GM23338 (cell line): Measurements from ENCODE around the gene AEN. TPM values are rescaled to one million over a fixed set of nuclear protein-coding genes. Genes with fewer than 3 reads are reported as not detected.

Source experiments
- ATAC-seq: fragments of 200-7000 bp; cut with Tn5 transposase; 3 replicates; pipeline ENCODE4 v1.9.1; 2020
- DNase-seq: peaks from one replicate; pipeline ENCODE4 v3.0.0-alpha.2; 2015; ENCODE audit warnings: low spot score
- H2AFZ ChIP-seq: fragments of 200-600 bp; sonication (generic); 2 replicates; pipeline ENCODE4 v1.8.0; 2016; ENCODE audit warnings: antibody characterized with exemption, mild to moderate bottlenecking, moderate library complexity
- H3F3A ChIP-seq: fragments of 200-600 bp; sonication (generic); replicated peaks from 2 replicates; pipeline ENCODE4 v1.8.0; 2017; ENCODE audit warnings: antibody characterized with exemption, mixed run types, low read depth
- H3K27ac ChIP-seq: fragments of 200-600 bp; sonication (generic); 2 replicates; pipeline ENCODE4 v1.6.1; 2016; ENCODE audit warnings: low read depth
- H3K27me3 ChIP-seq: fragments of 200-600 bp; sonication (generic); 2 replicates; pipeline ENCODE4 v1.8.0; 2016; ENCODE audit warnings: mild to moderate bottlenecking, mixed run types, moderate library complexity; ENCODE audit not compliant: insufficient read depth
- H3K36me3 ChIP-seq: fragments of 200-600 bp; sonication (generic); 2 replicates; pipeline ENCODE4 v1.8.0; 2016; ENCODE audit warnings: mild to moderate bottlenecking; ENCODE audit not compliant: insufficient read depth
- H3K4me1 ChIP-seq: fragments of 200-600 bp; sonication (generic); 2 replicates; pipeline ENCODE4 v1.8.0; 2016; ENCODE audit warnings: mild to moderate bottlenecking, moderate library complexity; ENCODE audit not compliant: insufficient read depth
- H3K4me2 ChIP-seq: fragments of 200-600 bp; sonication (generic); 2 replicates; pipeline ENCODE4 v1.7.1; 2017; ENCODE audit warnings: mixed run types
- H3K4me3 ChIP-seq: fragments of 200-600 bp; sonication (generic); 2 replicates; pipeline ENCODE4 v1.6.1; 2016; ENCODE audit warnings: mixed run types
- H3K79me2 ChIP-seq: fragments of 200-600 bp; sonication (generic); replicated peaks from 2 replicates; pipeline ENCODE4 v1.8.0; 2017; ENCODE audit warnings: mild to moderate bottlenecking; ENCODE audit not compliant: insufficient read depth
- H3K9me2 ChIP-seq: fragments of 200-600 bp; sonication (generic); 2 replicates; pipeline ENCODE4 v1.8.0; 2017; ENCODE audit not compliant: insufficient read depth
- H4K20me1 ChIP-seq: fragments of 200-600 bp; sonication (generic); replicated peaks from 2 replicates; pipeline ENCODE4 v1.8.0; 2017; ENCODE audit warnings: mild to moderate bottlenecking; ENCODE audit not compliant: insufficient read depth
- H3K27ac Mint-ChIP-seq: 2 replicates; pipeline ENCODE4 v1.8.0; 2020; ENCODE audit warnings: inconsistent platforms, mild to moderate bottlenecking, moderate library complexity, mixed read lengths
- H3K27me3 Mint-ChIP-seq: 3 replicates; pipeline ENCODE4 v1.8.0; 2022; ENCODE audit warnings: low read depth, mild to moderate bottlenecking, moderate library complexity, mixed read lengths, inconsistent platforms; ENCODE audit not compliant: insufficient read depth, poor library complexity
- H3K36me3 Mint-ChIP-seq: 3 replicates; pipeline ENCODE4 v1.8.0; 2021; ENCODE audit warnings: low read depth, mild to moderate bottlenecking, inconsistent platforms, moderate library complexity, mixed read lengths
- H3K4me1 Mint-ChIP-seq: 3 replicates; pipeline ENCODE4 v1.8.0; 2020; ENCODE audit warnings: mild to moderate bottlenecking, inconsistent platforms, mixed read lengths
- H3K4me3 Mint-ChIP-seq: 3 replicates; pipeline ENCODE4 v1.8.0; 2021; ENCODE audit warnings: moderate library complexity, mild to moderate bottlenecking, inconsistent platforms, mixed read lengths
- H3K9me3 Mint-ChIP-seq: 3 replicates; pipeline ENCODE4 v1.8.0; 2020; ENCODE audit warnings: moderate library complexity, mild to moderate bottlenecking, inconsistent platforms, mixed read lengths
- CREB1 ChIP-seq: fragments of 250-450 bp; sonication (Bioruptor Pico); IDR thresholded peaks from 2 replicates; pipeline ENCODE4 v1.5.0; 2020; ENCODE audit warnings: low read depth, mild to moderate bottlenecking, moderate library complexity
- CTCF ChIP-seq, 2 experiments: fragments of 200-600 bp in 1 of 2; sonication (generic) in 1 of 2; conservative IDR thresholded peaks; 2 replicates each; pipeline versions ENCODE4 v1.5.1 to v1.6.1; 2016 to 2017; ENCODE audit warnings: antibody characterized with exemption in 2 of 2, low read depth in 2 of 2, mild to moderate bottlenecking in 2 of 2, moderate library complexity in 1 of 2
- EZH2phosphoT487 ChIP-seq: fragments of 200-600 bp; sonication (generic); IDR thresholded peaks from one replicate; pipeline ENCODE4 v1.8.1; 2018; ENCODE audit warnings: antibody characterized with exemption; ENCODE audit not compliant: unreplicated experiment
- JUNB ChIP-seq: IDR thresholded peaks from one replicate; pipeline ENCODE4 v1.6.1; 2016; ENCODE audit warnings: antibody characterized with exemption; ENCODE audit not compliant: unreplicated experiment
- NANOG ChIP-seq: IDR thresholded peaks from 2 replicates; pipeline ENCODE4 v1.6.1; 2016; ENCODE audit warnings: antibody characterized with exemption, borderline replicate concordance
- POLR2AphosphoS5 ChIP-seq: IDR thresholded peaks from 2 replicates; pipeline ENCODE4 v1.6.1; 2016; ENCODE audit warnings: antibody characterized with exemption, low read depth
- STAT1 ChIP-seq: IDR thresholded peaks from one replicate; pipeline ENCODE4 v1.6.1; 2016; ENCODE audit warnings: antibody characterized with exemption; ENCODE audit not compliant: unreplicated experiment
- ZNF114 ChIP-seq: fragments of 250-450 bp; sonication (Bioruptor Pico); IDR thresholded peaks from 2 replicates; pipeline ENCODE4 v1.5.0; 2020; ENCODE audit warnings: mild to moderate bottlenecking, moderate library complexity
- polyA plus RNA-seq: library from polyadenylated mRNA; unstranded; fragments of >200 nt; fragmentation: Nextera tagmentation; extraction: Ambion mirVana; gene quantifications from 2 replicates; pipeline ENCODE4 v1.2.1, GENCODE V29; 2016
- total RNA-seq: library from RNA; depleted of rRNA; stranded (reverse); fragments of >200 nt; shearing (Covaris generic); gene quantifications from 2 replicates; pipeline ENCODE4 v1.2.3, GENCODE V29; 2014
- TF ChIP-seq, protein P1 (sequence below): fragments of 250-450 bp; sonication (Bioruptor Pico); IDR thresholded peaks from 2 replicates; pipeline ENCODE4 v1.5.0; 2020; ENCODE audit warnings: mild to moderate bottlenecking, moderate library complexity
- TF ChIP-seq, protein P2 (sequence below): IDR thresholded peaks from 2 replicates; pipeline ENCODE4 v1.6.1; 2016; ENCODE audit warnings: antibody characterized with exemption

The AEN gene
- total and polyA plus RNA-seq, 2 experiments from 2014 or later: 82.3 to 220 TPM

DNA sequence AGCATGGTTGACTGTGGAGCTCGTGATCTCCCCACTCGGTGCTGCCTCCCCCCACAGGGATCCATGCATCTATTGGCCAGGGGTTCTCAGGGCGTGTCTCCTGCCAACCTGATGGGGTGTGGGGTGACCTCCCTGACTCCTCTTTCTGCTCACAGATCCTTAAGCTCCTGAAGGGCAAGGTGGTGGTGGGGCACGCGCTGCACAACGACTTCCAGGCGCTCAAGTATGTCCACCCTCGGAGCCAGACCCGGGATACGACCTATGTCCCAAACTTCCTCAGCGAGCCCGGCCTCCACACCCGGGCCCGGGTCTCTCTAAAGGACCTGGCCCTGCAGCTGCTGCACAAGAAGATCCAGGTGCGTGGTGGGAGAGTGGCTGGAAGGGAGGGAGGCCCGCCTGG, 7.9 kb downstream of the AEN start (continued):
- TF ChIP-seq, protein P1, sequence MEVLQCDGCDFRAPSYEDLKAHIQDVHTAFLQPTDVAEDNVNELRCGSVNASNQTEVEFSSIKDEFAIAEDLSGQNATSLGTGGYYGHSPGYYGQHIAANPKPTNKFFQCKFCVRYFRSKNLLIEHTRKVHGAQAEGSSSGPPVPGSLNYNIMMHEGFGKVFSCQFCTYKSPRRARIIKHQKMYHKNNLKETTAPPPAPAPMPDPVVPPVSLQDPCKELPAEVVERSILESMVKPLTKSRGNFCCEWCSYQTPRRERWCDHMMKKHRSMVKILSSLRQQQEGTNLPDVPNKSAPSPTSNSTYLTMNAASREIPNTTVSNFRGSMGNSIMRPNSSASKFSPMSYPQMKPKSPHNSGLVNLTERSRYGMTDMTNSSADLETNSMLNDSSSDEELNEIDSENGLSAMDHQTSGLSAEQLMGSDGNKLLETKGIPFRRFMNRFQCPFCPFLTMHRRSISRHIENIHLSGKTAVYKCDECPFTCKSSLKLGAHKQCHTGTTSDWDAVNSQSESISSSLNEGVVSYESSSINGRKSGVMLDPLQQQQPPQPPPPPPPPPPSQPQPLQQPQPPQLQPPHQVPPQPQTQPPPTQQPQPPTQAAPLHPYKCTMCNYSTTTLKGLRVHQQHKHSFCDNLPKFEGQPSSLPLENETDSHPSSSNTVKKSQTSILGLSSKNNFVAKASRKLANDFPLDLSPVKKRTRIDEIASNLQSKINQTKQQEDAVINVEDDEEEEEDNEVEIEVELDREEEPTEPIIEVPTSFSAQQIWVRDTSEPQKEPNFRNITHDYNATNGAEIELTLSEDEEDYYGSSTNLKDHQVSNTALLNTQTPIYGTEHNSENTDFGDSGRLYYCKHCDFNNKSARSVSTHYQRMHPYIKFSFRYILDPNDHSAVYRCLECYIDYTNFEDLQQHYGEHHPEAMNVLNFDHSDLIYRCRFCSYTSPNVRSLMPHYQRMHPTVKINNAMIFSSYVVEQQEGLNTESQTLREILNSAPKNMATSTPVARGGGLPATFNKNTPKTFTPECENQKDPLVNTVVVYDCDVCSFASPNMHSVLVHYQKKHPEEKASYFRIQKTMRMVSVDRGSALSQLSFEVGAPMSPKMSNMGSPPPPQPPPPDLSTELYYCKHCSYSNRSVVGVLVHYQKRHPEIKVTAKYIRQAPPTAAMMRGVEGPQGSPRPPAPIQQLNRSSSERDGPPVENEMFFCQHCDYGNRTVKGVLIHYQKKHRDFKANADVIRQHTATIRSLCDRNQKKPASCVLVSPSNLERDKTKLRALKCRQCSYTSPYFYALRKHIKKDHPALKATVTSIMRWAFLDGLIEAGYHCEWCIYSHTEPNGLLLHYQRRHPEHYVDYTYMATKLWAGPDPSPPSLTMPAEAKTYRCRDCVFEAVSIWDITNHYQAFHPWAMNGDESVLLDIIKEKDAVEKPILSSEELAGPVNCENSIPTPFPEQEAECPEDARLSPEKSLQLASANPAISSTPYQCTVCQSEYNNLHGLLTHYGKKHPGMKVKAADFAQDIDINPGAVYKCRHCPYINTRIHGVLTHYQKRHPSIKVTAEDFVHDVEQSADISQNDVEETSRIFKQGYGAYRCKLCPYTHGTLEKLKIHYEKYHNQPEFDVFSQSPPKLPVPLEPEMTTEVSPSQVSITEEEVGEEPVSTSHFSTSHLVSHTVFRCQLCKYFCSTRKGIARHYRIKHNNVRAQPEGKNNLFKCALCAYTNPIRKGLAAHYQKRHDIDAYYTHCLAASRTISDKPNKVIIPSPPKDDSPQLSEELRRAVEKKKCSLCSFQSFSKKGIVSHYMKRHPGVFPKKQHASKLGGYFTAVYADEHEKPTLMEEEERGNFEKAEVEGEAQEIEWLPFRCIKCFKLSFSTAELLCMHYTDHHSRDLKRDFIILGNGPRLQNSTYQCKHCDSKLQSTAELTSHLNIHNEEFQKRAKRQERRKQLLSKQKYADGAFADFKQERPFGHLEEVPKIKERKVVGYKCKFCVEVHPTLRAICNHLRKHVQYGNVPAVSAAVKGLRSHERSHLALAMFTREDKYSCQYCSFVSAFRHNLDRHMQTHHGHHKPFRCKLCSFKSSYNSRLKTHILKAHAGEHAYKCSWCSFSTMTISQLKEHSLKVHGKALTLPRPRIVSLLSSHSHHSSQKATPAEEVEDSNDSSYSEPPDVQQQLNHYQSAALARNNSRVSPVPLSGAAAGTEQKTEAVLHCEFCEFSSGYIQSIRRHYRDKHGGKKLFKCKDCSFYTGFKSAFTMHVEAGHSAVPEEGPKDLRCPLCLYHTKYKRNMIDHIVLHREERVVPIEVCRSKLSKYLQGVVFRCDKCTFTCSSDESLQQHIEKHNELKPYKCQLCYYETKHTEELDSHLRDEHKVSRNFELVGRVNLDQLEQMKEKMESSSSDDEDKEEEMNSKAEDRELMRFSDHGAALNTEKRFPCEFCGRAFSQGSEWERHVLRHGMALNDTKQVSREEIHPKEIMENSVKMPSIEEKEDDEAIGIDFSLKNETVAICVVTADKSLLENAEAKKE: no peak
- TF ChIP-seq, protein P2, sequence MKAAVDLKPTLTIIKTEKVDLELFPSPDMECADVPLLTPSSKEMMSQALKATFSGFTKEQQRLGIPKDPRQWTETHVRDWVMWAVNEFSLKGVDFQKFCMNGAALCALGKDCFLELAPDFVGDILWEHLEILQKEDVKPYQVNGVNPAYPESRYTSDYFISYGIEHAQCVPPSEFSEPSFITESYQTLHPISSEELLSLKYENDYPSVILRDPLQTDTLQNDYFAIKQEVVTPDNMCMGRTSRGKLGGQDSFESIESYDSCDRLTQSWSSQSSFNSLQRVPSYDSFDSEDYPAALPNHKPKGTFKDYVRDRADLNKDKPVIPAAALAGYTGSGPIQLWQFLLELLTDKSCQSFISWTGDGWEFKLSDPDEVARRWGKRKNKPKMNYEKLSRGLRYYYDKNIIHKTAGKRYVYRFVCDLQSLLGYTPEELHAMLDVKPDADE: no peak
- TF ChIP-seq JUNB (no peak), NANOG (no peak), CTCF (conservative IDR thresholded peaks at IDR 0.05; ENCODE audit: low read depth in 2 of 2) (no peak)

- H3K27ac Mint-ChIP-seq: no peak overlapping the region
- H3F3A ChIP-seq: peaks cover 47% of the 10 kb centered on the region
- H3K27me3 Mint-ChIP-seq: peaks cover 13% of the 10 kb centered on the region
- H3K4me1 ChIP-seq: peaks cover 10% of the 10 kb centered on the region; the same call in 1 of the 2 replicates
- DNase-seq (no peak), ATAC-seq (peak; percentile 16; the same call in 1 of the 3 replicates)
- peaks cover 46% of the 10 kb centered on the region for H3K79me2 ChIP-seq
- H3K36me3 ChIP-seq: peaks cover 53% of the 10 kb centered on the region
- H3K27me3 ChIP-seq: no peaks in the 10 kb centered on the region
- H3K36me3 Mint-ChIP-seq: peaks cover 94% of the 10 kb centered on the region
- no peaks in the 10 kb centered on the region for H3K9me2 ChIP-seq
- H3K4me3 Mint-ChIP-seq: no peak overlapping the region
- peaks cover 76% of the 10 kb centered on the region for H4K20me1 ChIP-seq
- H3K4me1 Mint-ChIP-seq: peaks cover 25% of the 10 kb centered on the region
- no peak overlapping the region for H3K4me3 ChIP-seq
- no peaks in the 10 kb centered on the region for H3K9me3 Mint-ChIP-seq
- no peak overlapping the region for H3K4me2 ChIP-seq
- H3K27ac ChIP-seq: 0 out of 2 replicates have a peak overlapping the region, but pooled peaks have one; percentile 63
- H2AFZ ChIP-seq: no peak overlapping the region
- TF ChIP-seq STAT1 (no peak), CREB1 (CRISPR knock-in tag) (no peak), CTCF (conservative IDR thresholded peaks at IDR 0.05; ENCODE audit: low read depth in 2 of 2) (no peak), POLR2AphosphoS5 (no peak; the same call in 1 of the 2 replicates), EZH2phosphoT487 (no peak), JUNB (no peak), ZNF114 (no peak)
These were observed 9.1 kb downstream of the AEN start for GRCh38 chr15:88630141-88630721.
